Measurements from ENCODE around the gene HIP1.

The HIP1 gene

GRCh38 chr7:75716992-75717626 is 21.6 kb downstream of the HIP1 start:
- TF ChIP-seq CTCF (IDR thresholded peaks at IDR 0.05; ENCODE audit: low read depth, low read length, missing control alignments) = no peak
- DNase-seq (ENCODE audit: low read depth) = no peak
- no peak overlapping the region for H3K4me3 ChIP-seq (ENCODE audit: low read depth, low read length)

GRCh38 chr7:75715864-75716263 is 22.9 kb downstream of the HIP1 start:
- no peak for TF ChIP-seq CTCF (IDR thresholded peaks at IDR 0.05; ENCODE audit: low read depth, low read length, missing control alignments)
- DNase-seq (ENCODE audit: low read depth) = no peak
- no peak overlapping the region for H3K4me3 ChIP-seq (ENCODE audit: low read depth, low read length)

GRCh38 chr7:75712517-75713361 is 26.0 kb downstream of the HIP1 start:
- no peak overlapping the region for H3K4me3 ChIP-seq (ENCODE audit: low read depth, low read length)
- no peak for DNase-seq (ENCODE audit: low read depth)
- TF ChIP-seq CTCF (IDR thresholded peaks at IDR 0.05; ENCODE audit: low read depth, low read length, missing control alignments) = no peak

- TF ChIP-seq CTCF (IDR thresholded peaks at IDR 0.05; ENCODE audit: low read depth, low read length, missing control alignments) = no peak
- H3K4me3 ChIP-seq (ENCODE audit: low read depth, low read length) = no peak overlapping the region
- DNase-seq (ENCODE audit: low read depth) = no peak
These were observed 26.9 kb downstream of the HIP1 start for GRCh38 chr7:75711656-75712514.

GRCh38 chr7:75711076-75711475 is 27.7 kb downstream of the HIP1 start:
- H3K4me3 ChIP-seq (ENCODE audit: low read depth, low read length) = no peak overlapping the region
- TF ChIP-seq CTCF (IDR thresholded peaks at IDR 0.05; ENCODE audit: low read depth, low read length, missing control alignments) = no peak
- DNase-seq (ENCODE audit: low read depth) = no peak

- TF ChIP-seq CTCF (IDR thresholded peaks at IDR 0.05; ENCODE audit: low read depth, low read length, missing control alignments) = no peak
- H3K4me3 ChIP-seq (ENCODE audit: low read depth, low read length) = no peak overlapping the region
- no peak for DNase-seq (ENCODE audit: low read depth)
These were observed 33.8 kb downstream of the HIP1 start for GRCh38 chr7:75704928-75705327.

All from GM12864 (cell line).